Astrocyte (in vitro differentiated cells and primary cell): ENCODE results near the gene PCBP3. TPM values are rescaled to one million over a fixed set of nuclear protein-coding genes. Genes with fewer than 3 reads are reported as not detected.

Experiments
- DNase-seq: peaks from one replicate; pipeline ENCODE4 v3.0.0-alpha.2; 2010; ENCODE audit warnings: low read depth
- FAIRE-seq: peaks from 2 replicates; lab custom pipeline; 2011; peaks lifted over from hg19 to GRCh38; lab: Jason Lieb, UNC
- H2AFZ ChIP-seq: 2 replicates; pipeline ENCODE4 v1.6.0; 2012; ENCODE audit warnings: low read depth, low read length, inconsistent platforms
- H3K27ac ChIP-seq: 2 replicates; pipeline ENCODE4 v1.5.1; 2011; ENCODE audit warnings: low read depth, low read length, inconsistent platforms
- H3K27me3 ChIP-seq: 2 replicates; pipeline ENCODE4 v1.6.0; 2011; ENCODE audit warnings: low read length, inconsistent platforms; ENCODE audit not compliant: insufficient read depth
- H3K36me3 ChIP-seq: 2 replicates; pipeline ENCODE4 v1.5.1; 2011; ENCODE audit warnings: low read length, inconsistent platforms; ENCODE audit not compliant: insufficient read depth
- H3K4me1 ChIP-seq: 2 replicates; pipeline ENCODE4 v1.5.1; 2011; ENCODE audit warnings: low read length, inconsistent platforms; ENCODE audit not compliant: insufficient read depth
- H3K4me2 ChIP-seq: 2 replicates; pipeline ENCODE4 v1.6.0; 2012; ENCODE audit warnings: low read length, inconsistent platforms
- H3K4me3 ChIP-seq: 2 replicates; pipeline ENCODE4 v1.5.1; 2011; ENCODE audit warnings: low read depth, mild to moderate bottlenecking, low read length, inconsistent platforms; ENCODE audit not compliant: insufficient read depth
- H3K79me2 ChIP-seq: 2 replicates; pipeline ENCODE4 v1.6.0; 2012; ENCODE audit warnings: mild to moderate bottlenecking, low read length, inconsistent platforms; ENCODE audit not compliant: insufficient read depth
- H3K9ac ChIP-seq: 2 replicates; pipeline ENCODE4 v1.6.0; 2012; ENCODE audit warnings: mild to moderate bottlenecking, low read length, inconsistent platforms
- H3K9me3 ChIP-seq: 2 replicates; pipeline ENCODE4 v1.5.1; 2012; ENCODE audit warnings: low read depth, mild to moderate bottlenecking, low read length, inconsistent platforms; ENCODE audit not compliant: insufficient read depth
- H4K20me1 ChIP-seq: 2 replicates; pipeline ENCODE4 v1.6.0; 2012; ENCODE audit warnings: low read length, inconsistent platforms; ENCODE audit not compliant: insufficient read depth
- H3K27ac Mint-ChIP-seq: one replicate; pipeline ENCODE4 v1.8.0; 2021; ENCODE audit warnings: mild to moderate bottlenecking, mixed read lengths; ENCODE audit not compliant: unreplicated experiment
- H3K27me3 Mint-ChIP-seq: one replicate; pipeline ENCODE4 v1.8.0; 2021; ENCODE audit warnings: low read depth, mixed read lengths; ENCODE audit not compliant: unreplicated experiment
- H3K36me3 Mint-ChIP-seq: one replicate; pipeline ENCODE4 v1.8.0; 2021; ENCODE audit warnings: low read depth, mixed read lengths; ENCODE audit not compliant: unreplicated experiment
- H3K4me1 Mint-ChIP-seq: one replicate; pipeline ENCODE4 v1.8.0; 2021; ENCODE audit warnings: low read depth, mixed read lengths; ENCODE audit not compliant: unreplicated experiment
- H3K4me3 Mint-ChIP-seq: one replicate; pipeline ENCODE4 v1.8.0; 2021; ENCODE audit warnings: mild to moderate bottlenecking, moderate library complexity, mixed read lengths; ENCODE audit not compliant: unreplicated experiment
- H3K9me3 Mint-ChIP-seq: one replicate; pipeline ENCODE4 v1.8.0; 2021; ENCODE audit warnings: mild to moderate bottlenecking, mixed read lengths; ENCODE audit not compliant: unreplicated experiment
- CTCF ChIP-seq: IDR thresholded peaks from 2 replicates; pipeline ENCODE4 v1.5.1; 2011; ENCODE audit warnings: low read depth, mild to moderate bottlenecking, inconsistent platforms, low read length, moderate library complexity; ENCODE audit not compliant: insufficient read depth
- EZH2 ChIP-seq: IDR thresholded peaks from 2 replicates; pipeline ENCODE4 v1.6.1; 2012; ENCODE audit warnings: mild to moderate bottlenecking, low read length, inconsistent platforms; ENCODE audit not compliant: insufficient read depth
- total RNA-seq: library from RNA; stranded (reverse); gene quantifications from 2 replicates; pipeline ENCODE4 v1.2.1, GENCODE V29; 2021

Gene PCBP3
- total RNA-seq, 1 donor from 2014 or later = 1.8 TPM

- no peak overlapping the region for H3K27ac Mint-ChIP-seq
- Histone ChIP-seq H3K4me1 (no peaks in the 10 kb centered on the region), H3K27me3 (no peaks in the 10 kb centered on the region), H2AFZ (no peak overlapping the region), H4K20me1 (no peaks in the 10 kb centered on the region), H3K4me3 (no peak overlapping the region), H3K4me2 (no peak overlapping the region), H3K9ac (no peak overlapping the region), H3K79me2 (no peaks in the 10 kb centered on the region), H3K27ac (no peak overlapping the region), H3K36me3 (no peaks in the 10 kb centered on the region), H3K9me3 (no peaks in the 10 kb centered on the region)
- no peak for FAIRE-seq
- no peak overlapping the region for H3K4me3 Mint-ChIP-seq
- TF ChIP-seq CTCF (no peak), EZH2 (no peak)
- H3K9me3 Mint-ChIP-seq = peaks cover 2% of the 10 kb centered on the region
- H3K36me3 Mint-ChIP-seq = no peaks in the 10 kb centered on the region
- DNase-seq = no peak
- peaks cover 50% of the 10 kb centered on the region for H3K27me3 Mint-ChIP-seq
- no peaks in the 10 kb centered on the region for H3K4me1 Mint-ChIP-seq
Measured at GRCh38 chr21:45945066-45945867, 301.7 kb downstream of the PCBP3 start.

- H3K9me3 Mint-ChIP-seq = peaks cover 2% of the 10 kb centered on the region
- H3K4me2 ChIP-seq = no peak overlapping the region
- no peak overlapping the region for H3K9ac ChIP-seq
- no peaks in the 10 kb centered on the region for H3K9me3 ChIP-seq
- DNase-seq = no peak
- H3K36me3 Mint-ChIP-seq = no peaks in the 10 kb centered on the region
- H3K27me3 ChIP-seq = no peaks in the 10 kb centered on the region
- no peak overlapping the region for H2AFZ ChIP-seq
- H3K79me2 ChIP-seq = no peaks in the 10 kb centered on the region
- H3K27ac ChIP-seq = no peak overlapping the region
- no peak overlapping the region for H3K4me3 Mint-ChIP-seq
- H3K36me3 ChIP-seq = no peaks in the 10 kb centered on the region
- H3K27me3 Mint-ChIP-seq = peaks cover 45% of the 10 kb centered on the region
- H4K20me1 ChIP-seq = no peaks in the 10 kb centered on the region
- H3K4me3 ChIP-seq = no peak overlapping the region
- H3K27ac Mint-ChIP-seq = no peak overlapping the region
- H3K4me1 Mint-ChIP-seq = peaks cover under 1% of the 10 kb centered on the region
- no peak for FAIRE-seq
- peaks cover 3% of the 10 kb centered on the region for H3K4me1 ChIP-seq
- TF ChIP-seq EZH2 (no peak), CTCF (no peak)
Measured at GRCh38 chr21:45945868-45946210, 302.3 kb downstream of the PCBP3 start.

GRCh38 chr21:45947296-45947695 lies 303.8 kb downstream of the PCBP3 start:
- no peak for FAIRE-seq
- no peak for TF ChIP-seq EZH2
- TF ChIP-seq CTCF = no peak
- no peak overlapping the region for H3K27ac ChIP-seq
- H3K27me3 ChIP-seq = no peaks in the 10 kb centered on the region
- no peak overlapping the region for H2AFZ ChIP-seq
- no peaks in the 10 kb centered on the region for H3K79me2 ChIP-seq
- peaks cover 41% of the 10 kb centered on the region for H3K27me3 Mint-ChIP-seq
- H3K4me1 Mint-ChIP-seq = peaks cover 2% of the 10 kb centered on the region
- peaks cover 2% of the 10 kb centered on the region for H3K9me3 Mint-ChIP-seq
- H3K4me2 ChIP-seq = no peak overlapping the region
- H3K36me3 Mint-ChIP-seq = no peaks in the 10 kb centered on the region
- H3K9me3 ChIP-seq = no peaks in the 10 kb centered on the region
- no peak overlapping the region for H3K4me3 Mint-ChIP-seq
- DNase-seq = no peak
- no peaks in the 10 kb centered on the region for H3K36me3 ChIP-seq
- H4K20me1 ChIP-seq = no peaks in the 10 kb centered on the region
- H3K27ac Mint-ChIP-seq = no peak overlapping the region
- H3K4me3 ChIP-seq = no peak overlapping the region
- no peak overlapping the region for H3K9ac ChIP-seq
- H3K4me1 ChIP-seq = peaks cover 5% of the 10 kb centered on the region
